NCI-H1436 (cell line): ENCODE measurements around the gene IL31RA.

Source experiments
- DNase-seq: peaks from one replicate; lab custom pipeline; 2025; lab: John Stamatoyannopoulos, UW

Gene IL31RA

GRCh38 chr5:55860288-55860687 lies 9.1 kb downstream of the IL31RA start:
- DNase-seq: no peak

GRCh38 chr5:55860709-55861108 lies 9.6 kb downstream of the IL31RA start:
- DNase-seq: no peak

GRCh38 chr5:55864606-55865541 lies 13.7 kb downstream of the IL31RA start:
- no peak for DNase-seq

DNA sequence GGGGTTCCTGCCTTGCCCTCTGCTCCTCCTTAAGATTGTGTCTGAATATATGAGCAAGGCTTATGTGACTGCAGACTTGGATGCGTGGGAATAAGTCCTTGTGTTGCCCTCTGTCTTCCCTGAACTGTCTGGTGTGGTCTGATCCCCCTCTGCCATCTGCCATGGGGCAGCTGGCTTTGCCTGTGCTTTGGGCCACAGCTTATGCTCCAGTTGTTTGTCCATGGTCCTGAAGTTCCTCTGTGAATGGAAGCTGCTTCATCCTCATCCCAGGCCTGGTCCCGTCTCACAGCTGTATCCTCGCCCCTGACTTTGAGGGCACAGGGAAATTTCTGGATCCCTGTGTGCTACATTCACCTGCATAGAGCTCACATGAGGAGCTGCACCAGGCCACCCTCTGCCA lies 14.7 kb downstream of the IL31RA start:
- DNase-seq: no peak

GRCh38 chr5:55866485-55866884 lies 15.3 kb downstream of the IL31RA start:
- DNase-seq: no peak

GRCh38 chr5:55866934-55867333 lies 15.8 kb downstream of the IL31RA start:
- DNase-seq: no peak

- DNase-seq: no peak
These were observed 17.7 kb downstream of the IL31RA start for GRCh38 chr5:55868846-55869245.

DNA sequence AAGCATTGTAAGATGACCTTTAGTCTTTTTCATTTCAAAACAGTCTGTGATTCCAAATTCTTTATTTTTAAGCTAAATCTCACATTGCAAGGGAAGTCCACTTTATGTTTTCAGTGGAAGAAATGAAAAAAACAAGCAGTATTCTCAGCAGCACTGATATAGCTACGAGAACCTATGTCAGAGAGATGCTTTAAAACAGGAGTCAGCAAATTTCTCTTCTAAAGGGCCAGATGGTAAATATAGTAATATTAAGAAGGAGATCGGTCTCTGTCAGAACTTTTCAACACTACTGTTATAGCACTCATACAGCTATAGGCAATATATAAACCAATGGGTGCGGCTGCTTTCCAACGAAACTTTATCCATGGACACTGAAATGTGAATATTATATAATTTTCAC lies 18.7 kb downstream of the IL31RA start:
- no peak for DNase-seq

DNA sequence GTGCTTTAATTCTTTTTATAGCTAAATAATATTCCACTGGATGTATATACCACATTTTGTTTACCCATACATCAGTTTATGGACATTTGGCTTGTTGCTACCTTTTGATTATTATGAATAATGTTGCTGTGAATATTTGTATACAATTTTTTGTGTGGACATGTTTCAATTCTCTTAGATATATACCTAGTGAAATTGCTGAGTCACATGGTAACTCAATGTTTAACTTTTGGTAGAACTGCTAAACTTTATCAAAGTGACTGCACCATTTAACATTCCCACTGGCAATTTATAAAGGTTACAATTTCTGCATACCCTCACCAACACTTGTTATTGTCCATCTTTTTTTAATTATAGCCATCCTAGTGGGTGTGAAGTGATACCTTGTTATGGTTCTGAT lies 22.1 kb downstream of the IL31RA start:
- DNase-seq: no peak

GRCh38 chr5:55877655-55878054 lies 26.5 kb downstream of the IL31RA start:
- DNase-seq: no peak

DNA sequence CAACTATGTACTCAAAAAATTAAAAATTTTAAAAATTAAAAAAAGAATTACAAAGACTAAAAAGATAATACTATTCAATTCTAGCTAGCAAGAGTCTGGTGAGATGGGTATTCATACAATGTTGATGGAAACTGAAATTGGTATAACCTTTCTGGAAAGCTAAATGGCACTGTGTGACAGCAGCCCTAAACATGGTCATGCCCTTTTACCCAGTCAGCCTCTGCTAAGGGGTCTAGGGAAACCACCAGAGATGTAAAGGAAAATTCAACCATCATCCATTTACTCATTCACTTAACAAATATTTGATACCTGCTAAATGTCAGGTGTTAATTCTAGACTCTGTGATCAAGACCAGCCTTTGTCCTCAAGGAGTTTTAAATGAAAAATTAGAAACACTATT lies 29.3 kb downstream of the IL31RA start:
- DNase-seq: no peak

DNA sequence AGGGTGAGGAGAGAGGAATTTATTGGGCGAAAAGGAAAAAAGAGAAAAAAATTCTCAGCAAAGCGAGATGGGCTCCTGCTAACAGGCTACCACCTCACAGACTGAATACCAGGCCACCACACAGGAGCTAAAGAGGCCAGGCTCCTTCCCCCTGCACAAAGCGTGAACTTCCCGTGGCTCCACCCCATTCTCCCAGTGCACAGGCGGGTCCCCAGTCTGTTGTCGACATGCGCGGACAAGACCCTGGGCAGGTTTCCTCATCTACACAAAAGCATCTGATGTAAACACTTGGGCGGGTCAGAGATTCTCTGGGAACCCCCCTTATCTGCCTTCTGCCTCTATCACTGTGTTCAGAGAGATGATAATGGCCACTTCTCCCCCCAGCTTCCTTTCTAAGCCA lies 34.2 kb downstream of the IL31RA start:
- no peak for DNase-seq

GRCh38 chr5:55888205-55888604 lies 37.0 kb downstream of the IL31RA start:
- DNase-seq: no peak

- DNase-seq: no peak
These were observed 41.3 kb downstream of the IL31RA start for GRCh38 chr5:55892479-55892878.

- DNase-seq: no peak
These were observed 43.0 kb downstream of the IL31RA start for GRCh38 chr5:55894135-55894534.

- no peak for DNase-seq
These were observed 44.2 kb downstream of the IL31RA start for GRCh38 chr5:55895346-55895745.

DNA sequence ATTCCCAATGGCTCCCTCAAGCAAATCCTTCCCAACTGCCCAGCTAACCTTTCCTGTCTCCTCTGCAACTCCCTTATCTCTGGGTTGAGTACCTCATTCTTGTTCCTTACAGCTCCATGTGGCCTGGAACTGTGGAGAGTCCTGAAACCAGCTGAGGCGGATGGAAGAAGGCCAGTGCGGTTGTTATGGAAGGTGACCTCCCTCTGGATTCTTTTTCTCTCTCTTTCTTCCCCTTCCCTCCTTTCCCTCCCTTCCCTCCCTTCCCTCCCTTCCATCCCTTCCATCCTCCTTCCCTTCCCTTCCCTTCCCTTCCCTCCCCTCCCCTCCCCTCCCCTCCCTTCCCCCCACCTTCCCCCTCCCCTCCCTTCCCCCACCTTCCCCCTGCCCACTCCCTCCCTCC lies 45.1 kb downstream of the IL31RA start:
- DNase-seq: no peak

DNA sequence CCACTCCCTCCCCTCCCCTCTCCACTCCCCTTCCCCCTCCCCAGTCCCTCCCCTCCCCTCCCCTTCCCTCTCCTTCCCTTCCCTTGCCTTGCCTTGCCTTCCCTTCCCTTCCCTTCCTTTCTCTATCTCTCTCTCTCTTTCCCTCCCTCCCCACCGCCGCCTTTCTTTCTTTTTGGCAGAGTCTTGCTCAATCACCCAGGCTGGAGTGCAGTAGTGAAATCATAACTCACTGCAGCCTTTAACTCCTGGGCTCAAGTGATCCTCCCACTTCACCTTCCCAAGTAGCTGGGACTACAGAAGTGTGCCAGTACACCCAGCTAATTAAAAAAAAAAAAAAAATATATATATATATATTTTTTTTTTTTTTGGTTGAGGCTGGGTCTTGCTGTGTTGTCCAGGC lies 45.5 kb downstream of the IL31RA start:
- no peak for DNase-seq

- no peak for DNase-seq
These were observed 46.2 kb downstream of the IL31RA start for GRCh38 chr5:55897206-55897894.

- DNase-seq: no peak
These were observed 46.7 kb downstream of the IL31RA start for GRCh38 chr5:55897905-55898304.

- no peak for DNase-seq
These were observed 48.2 kb downstream of the IL31RA start for GRCh38 chr5:55899344-55899743.

- no peak for DNase-seq
These were observed 48.9 kb downstream of the IL31RA start for GRCh38 chr5:55900068-55900467.

DNA sequence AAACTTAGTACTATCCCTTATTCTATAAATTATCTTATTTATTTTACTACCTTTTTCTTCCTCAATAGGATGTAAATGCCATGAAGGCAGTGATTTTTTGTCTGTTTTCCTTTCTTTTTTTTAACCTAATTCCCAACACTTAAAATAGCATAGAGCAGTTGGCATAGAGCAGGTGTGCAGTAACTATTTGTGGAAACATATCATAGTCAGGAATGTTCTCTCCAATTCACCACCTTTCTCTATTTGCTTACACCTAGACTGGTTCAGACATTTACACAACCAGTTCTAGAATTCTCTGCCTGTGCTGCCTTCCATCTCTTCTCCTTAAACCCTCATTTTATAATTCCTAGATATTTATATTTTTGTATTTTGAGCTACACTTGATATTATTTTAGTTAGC lies 49.6 kb downstream of the IL31RA start:
- DNase-seq: no peak
